HCT116 (cell line): ENCODE results near the gene KPNA1.

ENCODE experiments used
- MAX ChIP-seq: IDR thresholded peaks from 2 replicates; pipeline ENCODE4 v1.6.1; 2012
- ZNF274 ChIP-seq: fragments of 200-500 bp; sonication (Bioruptor generic); IDR thresholded peaks from 2 replicates; pipeline ENCODE4 v1.6.1; 2014; ENCODE audit warnings: mild to moderate bottlenecking, low read depth, low read length, inconsistent platforms

- TF ChIP-seq ZNF274 = no peak
- no peak for TF ChIP-seq MAX
Measured at GRCh38 chr3:122421101-122421500, 93.6 kb downstream of the KPNA1 start.
